SHP77 (cell line): ENCODE results near the gene ADM2.
"Not testable (repeated sequence)": the region's sequence is repeated elsewhere in the genome, so short reads cannot be mapped to it uniquely, and the experiment has no call there.

Source experiments
- DNase-seq, 2 experiments: peaks; one replicate each; lab custom pipeline; 2025; lab: John Stamatoyannopoulos, UW

ADM2 gene

DNA sequence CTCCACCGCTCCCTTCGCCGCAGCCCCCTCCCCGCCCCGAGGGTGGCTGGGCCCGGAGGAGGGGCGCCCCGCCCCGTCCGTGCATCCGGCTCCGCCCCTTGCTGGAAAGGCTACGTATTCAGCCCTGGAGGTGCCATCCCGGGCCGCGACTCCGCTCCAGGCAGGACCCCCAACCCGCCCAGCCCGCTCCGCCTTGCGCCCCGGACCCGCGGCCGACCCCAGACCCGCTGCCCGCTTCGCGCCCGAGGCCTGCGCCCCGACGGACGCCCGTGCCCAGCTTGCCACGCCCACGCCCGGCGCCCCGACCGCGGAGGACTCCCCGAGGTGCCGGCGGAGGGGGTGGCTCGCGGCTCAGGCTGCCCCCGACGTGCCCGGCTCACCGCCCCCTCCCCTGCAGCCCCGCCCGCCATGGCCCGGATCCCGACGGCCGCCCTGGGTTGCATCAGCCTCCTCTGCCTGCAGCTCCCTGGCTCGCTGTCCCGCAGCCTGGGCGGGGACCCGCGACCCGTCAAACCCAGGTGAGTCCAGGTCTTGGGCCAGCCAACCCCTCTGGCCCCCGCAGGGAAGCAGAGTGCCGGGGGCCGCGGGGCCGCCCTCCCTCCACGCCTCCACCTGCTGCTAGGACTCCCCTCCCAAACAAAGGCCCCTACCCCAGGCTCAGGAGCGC, at the start of gene ADM2:
ADM2 (plus strand) TSS at position 104 of the 667 bp plus-strand sequence; CDS start at position 409, 305 bp downstream.
- peak in 1 of 2 experiments; percentile 27 for DNase-seq

GRCh38 chr22:50432131-50432876, 49.0 kb upstream of the ADM2 start:
- no peak for DNase-seq

DNA sequence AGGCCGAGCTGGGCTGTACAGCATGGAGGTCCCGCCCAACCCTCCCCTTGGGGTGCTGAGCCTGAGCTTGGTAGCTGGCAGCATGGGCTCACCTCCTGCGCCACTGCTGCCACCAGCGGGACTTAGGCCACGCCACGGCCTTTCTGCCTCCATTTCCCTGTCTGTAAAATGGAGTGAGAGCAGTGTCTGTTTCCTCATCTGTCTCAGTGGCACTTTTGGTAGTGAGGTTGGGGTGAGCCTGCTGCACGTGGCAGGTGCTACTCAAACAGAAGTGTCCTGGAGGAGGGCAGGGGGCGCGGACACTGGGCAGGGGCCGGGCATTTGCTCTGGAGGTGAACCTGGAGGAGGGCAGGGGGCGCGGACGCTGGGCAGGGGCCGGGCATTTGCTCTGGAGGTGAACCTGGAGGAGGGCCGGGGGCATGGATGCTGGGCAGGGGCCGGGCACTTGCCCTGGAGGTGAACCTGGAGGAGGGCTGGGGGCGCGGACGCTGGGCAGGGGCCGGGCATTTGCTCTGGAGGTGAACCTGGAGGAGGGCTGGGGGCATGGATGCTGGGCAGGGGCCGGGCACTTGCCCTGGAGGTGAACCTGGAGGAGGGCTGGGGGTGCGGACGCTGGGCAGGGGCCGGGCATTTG, 48.3 kb upstream of the ADM2 start:
- DNase-seq, result not testable (repeated sequence)

- no peak for DNase-seq
These were observed 46.5 kb upstream of the ADM2 start for GRCh38 chr22:50434849-50435248.

DNA sequence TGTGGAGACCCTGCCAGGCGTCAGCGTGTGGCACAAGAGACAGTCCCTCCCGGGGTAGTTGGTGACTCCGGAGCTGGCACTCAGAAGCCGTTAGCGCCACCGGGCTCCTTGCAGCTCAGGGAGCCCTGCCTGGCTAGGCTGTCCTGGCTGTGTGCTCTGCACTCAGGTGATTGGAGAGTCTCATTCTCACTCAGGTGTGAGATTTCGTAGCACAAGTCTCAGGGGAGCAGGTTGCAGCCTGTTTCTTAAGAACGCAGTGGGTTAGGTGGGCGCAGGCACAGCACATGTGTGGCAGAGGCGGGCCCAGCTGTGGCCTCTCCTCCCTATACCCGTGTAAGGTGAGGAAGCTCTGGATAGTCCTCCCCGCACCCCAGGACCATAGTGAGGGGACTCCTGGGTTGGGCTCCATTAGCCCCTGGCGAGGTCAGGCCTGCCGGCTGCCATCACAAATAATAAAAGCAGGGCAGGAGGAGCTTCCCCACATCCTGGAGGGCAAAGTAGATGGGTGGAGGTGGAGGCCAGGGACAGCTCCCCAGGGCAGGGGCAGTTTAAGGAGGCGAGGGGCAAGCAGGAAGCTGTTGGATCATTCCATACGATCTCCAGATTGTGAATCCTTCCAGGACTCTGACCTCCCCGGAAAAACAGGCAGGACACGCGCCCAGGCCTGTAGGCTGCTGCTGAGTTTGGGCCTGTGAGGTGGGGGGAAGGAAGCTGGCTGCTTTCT, 45.9 kb upstream of the ADM2 start:
- DNase-seq, result no peak

DNA sequence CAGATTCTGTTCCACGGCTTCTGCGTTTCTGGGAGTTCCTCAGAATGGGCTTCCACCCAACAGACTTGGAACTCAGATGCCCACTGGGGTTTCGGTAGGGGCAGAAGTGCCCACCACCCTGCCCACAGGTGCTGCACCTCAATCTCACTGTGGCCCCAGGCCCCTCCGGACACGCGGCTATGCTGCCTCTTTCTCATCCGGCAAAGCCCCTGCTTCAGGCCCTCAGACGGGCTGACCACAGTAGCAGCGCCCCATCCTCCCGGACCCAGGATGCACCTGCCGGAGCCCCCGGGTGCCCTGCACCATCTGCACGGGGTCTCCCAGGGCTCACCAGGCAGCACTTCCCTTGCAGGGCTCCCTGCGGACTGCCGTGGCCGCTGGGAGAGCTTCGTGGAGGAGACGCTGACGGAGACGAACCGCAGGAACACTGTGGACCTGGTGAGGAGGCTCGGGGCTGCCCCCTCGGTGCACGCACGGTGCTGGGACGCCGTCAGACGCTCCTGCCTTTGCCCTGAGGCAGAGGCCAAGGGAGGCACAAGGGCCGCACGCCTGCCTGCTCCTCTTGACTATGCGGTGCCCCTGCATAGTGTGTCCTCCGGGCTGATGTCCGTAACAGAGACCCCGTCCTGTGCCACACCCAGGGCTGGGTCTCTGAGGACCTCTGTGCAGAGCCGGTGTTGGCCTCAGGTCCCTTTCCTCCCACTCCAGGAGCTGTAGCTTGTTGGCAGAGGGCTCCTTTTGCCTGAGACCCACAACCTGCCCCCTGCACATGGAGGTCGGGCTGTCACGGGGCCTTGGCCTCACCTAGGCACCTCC, 45.1 kb upstream of the ADM2 start:
- no peak for DNase-seq

DNA sequence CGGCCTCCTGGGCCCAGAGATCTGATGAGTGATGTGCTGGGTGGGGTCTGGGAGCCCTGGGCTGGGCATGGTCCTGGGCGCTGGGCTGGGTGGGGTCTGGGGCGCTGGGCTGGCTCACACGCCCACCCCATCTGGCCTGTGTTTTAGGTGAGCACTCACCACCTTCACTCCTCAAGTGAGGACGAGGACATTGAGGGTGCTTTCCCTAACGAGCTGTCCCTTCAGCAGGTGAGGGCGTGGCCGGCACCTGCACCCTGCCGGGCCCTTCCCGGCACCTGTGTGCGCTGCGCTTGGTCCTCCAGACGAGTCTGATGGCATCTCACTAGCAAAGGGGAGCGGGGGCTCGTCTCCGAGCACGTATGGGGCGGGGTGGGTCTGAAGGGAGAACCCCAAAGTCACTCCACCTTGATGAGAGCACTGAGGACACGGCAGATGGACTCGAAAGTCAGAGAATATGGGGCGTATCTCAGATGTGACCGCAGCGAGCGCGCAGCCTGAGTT, 44.5 kb upstream of the ADM2 start:
- no peak for DNase-seq

- no peak for DNase-seq
These were observed 43.6 kb upstream of the ADM2 start for GRCh38 chr22:50437511-50438304.

DNA sequence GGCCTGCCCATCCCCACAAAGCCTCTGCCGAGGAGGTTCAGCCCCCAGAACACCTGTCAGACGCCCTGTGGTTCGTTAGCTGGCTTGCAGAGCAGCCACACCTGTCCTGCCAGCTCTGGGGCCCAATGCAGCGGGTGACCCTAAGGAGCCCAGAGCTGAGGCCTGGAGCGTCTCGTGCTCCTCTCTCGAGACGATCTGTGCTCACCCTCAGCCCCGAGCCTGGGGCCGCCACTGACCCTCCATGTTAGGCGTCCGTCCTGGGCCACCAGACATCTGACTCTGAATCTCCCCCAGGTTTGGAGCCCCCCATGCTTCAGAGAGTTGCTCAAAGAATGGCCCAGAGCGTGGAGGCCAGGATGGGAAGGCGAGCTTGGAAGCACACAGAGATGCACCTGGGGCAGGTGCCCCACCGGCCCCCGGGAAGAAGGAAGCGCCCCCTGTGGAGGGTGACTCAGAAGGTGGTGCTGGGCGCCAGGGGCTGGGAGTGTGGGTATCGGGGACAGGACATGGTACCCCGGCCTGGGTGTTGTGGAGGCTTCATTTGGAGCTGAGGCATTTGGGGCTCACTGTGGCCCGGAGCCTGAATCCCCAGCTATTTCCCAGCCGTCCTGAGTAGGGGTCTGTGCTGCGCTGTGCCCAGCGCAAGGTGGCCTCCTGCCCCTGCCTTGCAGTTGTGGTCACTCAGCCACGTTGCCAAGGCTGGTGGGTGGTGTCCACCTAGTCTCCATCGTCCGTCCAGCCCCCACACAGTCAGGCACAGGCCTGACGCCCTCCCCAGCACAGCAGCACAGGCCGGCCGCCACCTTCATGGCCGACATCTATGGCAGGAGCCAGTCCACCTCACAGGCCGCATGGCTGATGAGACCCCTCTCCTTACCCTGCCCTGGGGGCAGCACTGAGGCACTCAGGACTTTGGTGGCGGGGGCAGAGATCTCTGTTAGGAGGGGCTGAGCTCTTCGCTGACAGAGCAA, 42.8 kb upstream of the ADM2 start:
- no peak for DNase-seq

GRCh38 chr22:50439314-50439870, 42.0 kb upstream of the ADM2 start:
- no peak for DNase-seq

- no peak for DNase-seq
These were observed 41.4 kb upstream of the ADM2 start for GRCh38 chr22:50439871-50440331.

GRCh38 chr22:50440544-50441249, 40.6 kb upstream of the ADM2 start:
- no peak for DNase-seq

GRCh38 chr22:50441428-50441993, 39.8 kb upstream of the ADM2 start:
- no peak for DNase-seq

DNA sequence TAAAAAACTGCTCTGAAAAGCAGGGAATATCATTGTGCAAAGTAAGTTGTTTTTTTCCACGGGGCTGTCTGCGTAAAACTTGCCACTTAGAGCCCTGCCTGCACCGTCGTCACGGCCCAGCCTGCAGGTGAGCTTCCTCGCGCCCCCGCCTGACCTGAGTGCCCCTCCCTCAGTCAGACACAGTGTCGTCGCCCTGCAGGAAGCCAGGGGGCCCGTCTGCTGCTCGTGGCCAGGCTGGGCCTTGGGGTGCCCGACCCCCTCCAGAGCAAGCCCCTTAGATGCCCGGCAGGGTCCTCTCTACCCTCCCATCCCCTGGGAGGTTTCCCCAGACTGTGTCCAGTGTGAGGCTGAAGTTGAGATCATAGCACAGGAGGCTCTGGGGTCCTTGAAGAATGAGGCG, 38.1 kb upstream of the ADM2 start:
- DNase-seq, result no peak

- no peak for DNase-seq
These were observed 37.3 kb upstream of the ADM2 start for GRCh38 chr22:50443801-50444625.

DNA sequence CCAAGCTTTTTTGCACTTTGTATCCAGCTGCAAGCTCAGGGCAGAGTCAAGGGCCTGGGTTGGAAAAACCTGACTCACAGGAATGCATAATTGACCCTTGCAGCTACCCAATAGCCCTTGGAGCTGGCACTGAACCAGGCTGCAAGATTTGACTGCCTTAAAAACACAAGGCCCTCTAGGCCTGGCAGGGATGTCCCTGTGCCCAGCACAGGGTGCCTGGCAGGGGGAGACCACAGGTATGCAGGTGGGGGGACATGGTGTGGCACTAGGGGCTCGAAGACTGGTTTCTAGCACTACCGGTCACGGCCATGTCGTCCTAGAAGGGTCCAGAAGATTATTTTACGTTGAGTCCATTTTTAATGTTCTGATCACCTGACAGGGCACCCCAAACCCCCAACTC, 36.7 kb upstream of the ADM2 start:
- no peak for DNase-seq
